Sigmoid colon (tissue), 7 donors: ENCODE data around the gene TBC1D1. TPM values are rescaled to one million over a fixed set of nuclear protein-coding genes. Genes with fewer than 3 reads are reported as not detected.
"Not testable (repeated sequence)": the region's sequence is repeated elsewhere in the genome, so short reads cannot be mapped to it uniquely, and the experiment has no call there.

ENCODE experiments used
- DNase-seq: peaks from one replicate; pipeline ENCODE4 v3.0.0-alpha.2; 2019
- H3K27ac ChIP-seq, 4 donors: fragments of 200-600 bp; sonication (generic); one replicate each; pipeline ENCODE4 v1.5.1; 2016 to 2019; ENCODE audit warnings: mild to moderate bottlenecking in 1 of 4
- H3K27me3 ChIP-seq, 3 donors: fragments of 200-600 bp; sonication (generic); one replicate each; pipeline ENCODE4 v1.5.1; 2019; ENCODE audit warnings: mild to moderate bottlenecking in 1 of 3
- H3K36me3 ChIP-seq, 4 donors: fragments of 200-600 bp; sonication (generic); one replicate each; pipeline ENCODE4 v1.5.1; 2016 to 2019
- H3K4me1 ChIP-seq, 4 donors: fragments of 200-600 bp; sonication (generic); one replicate each; pipeline ENCODE4 v1.5.1; 2017 to 2019
- H3K4me3 ChIP-seq, 4 donors: fragments of 200-600 bp; sonication (generic); one replicate each; pipeline ENCODE4 v1.5.1; 2017 to 2019; ENCODE audit warnings: mild to moderate bottlenecking in 2 of 4, moderate library complexity in 1 of 4
- H3K9me3 ChIP-seq, 4 donors: fragments of 200-600 bp in 3 of 4; sonication (generic) in 3 of 4; one replicate each; pipeline versions ENCODE4 v1.5.1 to v1.6.1; 2013 to 2019
- EP300 ChIP-seq, 4 donors: sonication (generic); formaldehyde crosslinking; IDR thresholded peaks; one replicate each; pipeline ENCODE4 v1.6.1; 2017; ENCODE audit warnings: antibody characterized with exemption in 4 of 4
- POLR2A ChIP-seq, 2 donors: fragments of 450-650 bp; IDR thresholded peaks; one replicate each; pipeline ENCODE4 v1.6.1; 2016; ENCODE audit warnings: antibody characterized with exemption in 2 of 2, mild to moderate bottlenecking in 2 of 2, moderate library complexity in 2 of 2
- POLR2AphosphoS5 ChIP-seq, 4 donors: sonication (generic); formaldehyde crosslinking; IDR thresholded peaks; one replicate each; pipeline ENCODE4 v1.6.1; 2017; ENCODE audit warnings: antibody characterized with exemption in 4 of 4
- WGBS, 2 donors: extraction: QIAGEN DNeasy Blood & Tissue Kit; methylation state at CpG; one replicate each; pipeline ENCODE4 v1.1.7; 2013; 5-methylcytosine and 5-hydroxymethylcytosine counted together
- intact Hi-C: fragments of 100-400 bp; cut with DNase I; formaldehyde crosslinking; loops from one replicate; pipeline ENCODE4 v1.15.1; 2023
- polyA plus RNA-seq, 3 donors: library from polyadenylated mRNA; stranded (reverse); fragments of 200-250 nt; gene quantifications; one replicate each; pipeline ENCODE4 v1.2.3, GENCODE V29; 2013
- total RNA-seq, 4 donors: library from RNA; depleted of rRNA; stranded (reverse); fragments of >200 nt; gene quantifications; one replicate each; pipeline ENCODE4 v1.1.0, GENCODE V29; 2016
- TF ChIP-seq, protein P1 (sequence below), 4 experiments: fragments of 450-650 bp in 3 of 4; fragments of 200-600 bp in 1 of 4; IDR thresholded peaks; one replicate each; pipeline ENCODE4 v1.5.1; 2016 to 2019; ENCODE audit warnings: antibody characterized with exemption in 4 of 4, mild to moderate bottlenecking in 3 of 4, moderate library complexity in 2 of 4
- donor health status: healthy with polysubstance abuse.
- donor health status: Bipolar disorder and iron deficiency.
- donor health status: healthy.

The TBC1D1 gene
- total and polyA plus RNA-seq, 7 donors, result 31.2 to 450 (median 253) TPM

GRCh38 chr4:37910091-37910486 is 19.2 kb downstream of the TBC1D1 start:
- H3K4me1 ChIP-seq, result peaks cover 0 to 75% (median 38%) of the 10 kb centered on the region in 4 donors
- H3K4me3 ChIP-seq, result no peak overlapping the region
- no peaks in the 10 kb centered on the region for H3K27me3 ChIP-seq
- intact Hi-C loops, result no loop called here
- WGBS, 2 donors, result 93% methylated on average over 1 of the region's 1 CpG
- DNase-seq, result no peak
- no peaks in the 10 kb centered on the region for H3K9me3 ChIP-seq
- TF ChIP-seq POLR2AphosphoS5 (IDR thresholded peaks at IDR 0.05), result no peak
- no peak for TF ChIP-seq EP300 (IDR thresholded peaks at IDR 0.05)
- TF ChIP-seq, protein P1, sequence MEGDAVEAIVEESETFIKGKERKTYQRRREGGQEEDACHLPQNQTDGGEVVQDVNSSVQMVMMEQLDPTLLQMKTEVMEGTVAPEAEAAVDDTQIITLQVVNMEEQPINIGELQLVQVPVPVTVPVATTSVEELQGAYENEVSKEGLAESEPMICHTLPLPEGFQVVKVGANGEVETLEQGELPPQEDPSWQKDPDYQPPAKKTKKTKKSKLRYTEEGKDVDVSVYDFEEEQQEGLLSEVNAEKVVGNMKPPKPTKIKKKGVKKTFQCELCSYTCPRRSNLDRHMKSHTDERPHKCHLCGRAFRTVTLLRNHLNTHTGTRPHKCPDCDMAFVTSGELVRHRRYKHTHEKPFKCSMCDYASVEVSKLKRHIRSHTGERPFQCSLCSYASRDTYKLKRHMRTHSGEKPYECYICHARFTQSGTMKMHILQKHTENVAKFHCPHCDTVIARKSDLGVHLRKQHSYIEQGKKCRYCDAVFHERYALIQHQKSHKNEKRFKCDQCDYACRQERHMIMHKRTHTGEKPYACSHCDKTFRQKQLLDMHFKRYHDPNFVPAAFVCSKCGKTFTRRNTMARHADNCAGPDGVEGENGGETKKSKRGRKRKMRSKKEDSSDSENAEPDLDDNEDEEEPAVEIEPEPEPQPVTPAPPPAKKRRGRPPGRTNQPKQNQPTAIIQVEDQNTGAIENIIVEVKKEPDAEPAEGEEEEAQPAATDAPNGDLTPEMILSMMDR (IDR thresholded peaks at IDR 0.05), result no peak
- no peak for TF ChIP-seq POLR2A (IDR thresholded peaks at IDR 0.05)
- H3K36me3 ChIP-seq, result no peaks in the 10 kb centered on the region
- peak overlapping the region in 2 of 4 donors; percentile 66 to 75 for H3K27ac ChIP-seq

DNA sequence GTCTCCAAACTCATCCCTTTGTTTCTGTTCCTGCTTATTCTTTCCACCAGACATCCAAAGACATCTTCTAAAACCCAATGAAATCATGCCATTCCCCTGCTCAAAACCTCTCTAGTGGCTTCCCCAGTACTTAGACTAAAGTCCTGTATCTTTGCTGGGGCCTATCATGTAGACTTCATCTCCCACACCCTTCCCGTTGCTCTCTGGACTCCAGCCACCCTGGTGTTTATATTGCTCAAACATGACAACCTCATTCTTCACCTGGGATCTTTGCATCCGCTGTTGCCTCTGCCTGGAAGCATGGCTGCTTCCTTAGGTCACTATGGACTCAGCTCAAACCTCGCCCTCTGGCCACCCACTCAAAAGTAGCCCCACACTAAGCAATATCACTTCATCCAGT is 23.7 kb downstream of the TBC1D1 start:
- no peak for DNase-seq
- Histone ChIP-seq H3K36me3 (no peaks in the 10 kb centered on the region), H3K27me3 (no peaks in the 10 kb centered on the region), H3K4me1 (peaks cover 0 to 77% (median 50%) of the 10 kb centered on the region in 4 donors), H3K27ac (no peak overlapping the region), H3K4me3 (no peak overlapping the region), H3K9me3 (no peaks in the 10 kb centered on the region)
- 70 to 87% methylated on average over 3 of the region's 3 CpGs for WGBS, 2 donors
- intact Hi-C loops, result no loop called here
- TF ChIP-seq EP300 (IDR thresholded peaks at IDR 0.05) (no peak), POLR2A (IDR thresholded peaks at IDR 0.05) (no peak), POLR2AphosphoS5 (IDR thresholded peaks at IDR 0.05) (no peak)
- TF ChIP-seq, protein P1 (IDR thresholded peaks at IDR 0.05), result no peak

GRCh38 chr4:37917388-37917787 is 26.5 kb downstream of the TBC1D1 start:
- Histone ChIP-seq H3K9me3 (no peaks in the 10 kb centered on the region), H3K4me3 (no peak overlapping the region), H3K27ac (peak overlapping the region in 2 of 4 donors; percentile 1 to 12), H3K27me3 (no peaks in the 10 kb centered on the region), H3K4me1 (peaks cover 0 to 51% (median 39%) of the 10 kb centered on the region in 4 donors), H3K36me3 (no peaks in the 10 kb centered on the region)
- intact Hi-C loops, result no loop called here
- TF ChIP-seq POLR2A (IDR thresholded peaks at IDR 0.05) (no peak), POLR2AphosphoS5 (IDR thresholded peaks at IDR 0.05) (no peak), EP300 (IDR thresholded peaks at IDR 0.05) (no peak)
- TF ChIP-seq, protein P1 (IDR thresholded peaks at IDR 0.05), result no peak
- no peak for DNase-seq
- WGBS, 2 donors, result 83 to 90% methylated on average over 7 of the region's 7 CpGs

- H3K9me3 ChIP-seq, result no peaks in the 10 kb centered on the region
- peaks cover 0 to 51% (median 37%) of the 10 kb centered on the region in 4 donors for H3K4me1 ChIP-seq
- intact Hi-C loops, result no loop called here
- H3K36me3 ChIP-seq, result no peaks in the 10 kb centered on the region
- no peak overlapping the region for H3K4me3 ChIP-seq
- peak overlapping the region in 2 of 4 donors; percentile 14 to 57 for H3K27ac ChIP-seq
- DNase-seq, result no peak
- no peaks in the 10 kb centered on the region for H3K27me3 ChIP-seq
- TF ChIP-seq EP300 (IDR thresholded peaks at IDR 0.05) (no peak), POLR2AphosphoS5 (IDR thresholded peaks at IDR 0.05) (no peak), POLR2A (IDR thresholded peaks at IDR 0.05) (no peak)
- TF ChIP-seq, protein P1 (IDR thresholded peaks at IDR 0.05), result no peak
- WGBS, 2 donors, result 90 to 92% methylated on average over 3 of the region's 3 CpGs
Observed at GRCh38 chr4:37918653-37919052, 27.8 kb downstream of the TBC1D1 start.

- TF ChIP-seq EP300 (IDR thresholded peaks at IDR 0.05), result no peak
- TF ChIP-seq, protein P1 (IDR thresholded peaks at IDR 0.05), result no peak
- no peak for TF ChIP-seq POLR2A (IDR thresholded peaks at IDR 0.05)
- TF ChIP-seq POLR2AphosphoS5 (IDR thresholded peaks at IDR 0.05), result no peak
- no peak for DNase-seq
- intact Hi-C loops, result loop anchor here (5.0 kb wide), 1 partner anchor 40 kb away; the partner anchor contains the start of gene PTTG2
Observed at GRCh38 chr4:37922328-37922727, 31.4 kb downstream of the TBC1D1 start.

DNA sequence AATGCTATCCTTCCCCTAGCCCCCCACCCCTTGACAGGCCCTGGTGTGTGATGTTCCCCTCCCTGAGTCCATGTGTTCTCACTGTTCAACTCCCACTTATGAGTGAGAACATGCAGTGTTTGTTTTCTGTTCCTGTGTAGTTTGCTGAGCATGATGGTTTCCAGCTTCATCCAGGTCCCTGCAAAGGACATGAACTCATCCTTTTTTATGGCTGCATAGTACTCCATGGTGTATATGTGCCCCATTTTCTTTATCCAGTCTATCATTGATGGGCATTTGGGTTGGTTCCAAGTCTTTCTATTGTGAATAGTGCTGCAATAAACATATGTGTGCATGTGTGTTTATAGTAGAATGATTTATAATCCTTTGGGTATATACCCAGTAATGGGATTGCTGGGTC is 32.2 kb downstream of the TBC1D1 start:
- not testable (repeated sequence) for H3K4me3 ChIP-seq, H3K27ac ChIP-seq, H3K9me3 ChIP-seq, H3K36me3 ChIP-seq, H3K27me3 ChIP-seq, DNase-seq
- H3K4me1 ChIP-seq, result peaks cover 0 to 42% (median 16%) of the 10 kb centered on the region in 4 donors
- intact Hi-C loops, result loop anchor here (5.0 kb wide), 1 partner anchor 39 kb away; the partner anchor contains the start of gene PTTG2

More at GRCh38 chr4:37922328-37922727, 31.4 kb downstream of the TBC1D1 start:
- Histone ChIP-seq H3K27me3 (no peaks in the 10 kb centered on the region), H3K27ac (peak overlapping the region in 2 of 4 donors; percentile 5 to 11), H3K36me3 (no peaks in the 10 kb centered on the region), H3K4me1 (peaks cover 0 to 42% (median 17%) of the 10 kb centered on the region in 4 donors), H3K4me3 (no peak overlapping the region), H3K9me3 (no peaks in the 10 kb centered on the region)
- WGBS, 2 donors, result 71 to 80% methylated on average over 4 of the region's 4 CpGs
